ENCODE results near the gene RPS15.

RPS15 gene

DNA sequence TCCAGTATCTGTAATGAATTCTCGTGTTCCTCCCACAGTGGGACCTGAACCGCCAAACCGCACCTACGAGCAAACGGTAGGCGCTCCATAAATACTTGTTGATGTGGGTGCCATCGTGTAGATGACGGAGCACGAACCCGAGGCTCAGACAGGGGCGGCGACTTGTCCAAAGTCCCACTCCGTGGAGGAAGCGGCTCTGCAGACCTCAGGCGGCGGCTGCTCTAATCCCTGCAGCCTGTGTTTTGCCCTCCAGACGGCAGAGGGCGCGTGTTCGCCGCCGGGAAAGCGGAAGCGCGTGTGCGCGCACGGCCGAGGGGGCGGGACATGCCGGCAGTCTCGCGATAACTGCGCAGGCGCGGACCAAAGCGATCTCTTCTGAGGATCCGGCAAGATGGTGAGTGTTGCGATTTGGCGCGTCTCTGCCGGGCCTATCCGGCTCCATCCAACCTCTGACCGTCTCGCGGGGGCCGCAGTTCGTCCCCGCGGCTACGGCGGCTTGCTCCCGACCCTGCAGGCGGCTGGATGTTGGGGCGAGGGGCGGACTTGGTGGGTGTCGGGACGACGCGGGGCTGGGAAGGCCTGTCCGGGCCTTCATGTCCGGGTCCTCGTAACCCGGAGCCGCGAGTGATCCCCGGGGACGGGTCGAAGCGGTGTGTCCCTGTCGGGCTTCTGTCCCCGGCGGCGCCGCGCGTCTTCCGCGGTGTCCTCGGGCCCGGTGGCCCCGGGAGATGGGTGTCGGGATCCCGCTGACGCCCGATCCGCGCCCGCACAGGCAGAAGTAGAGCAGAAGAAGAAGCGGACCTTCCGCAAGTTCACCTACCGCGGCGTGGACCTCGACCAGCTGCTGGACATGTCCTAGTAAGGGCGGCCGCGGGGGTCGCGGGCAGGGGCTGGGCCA is at the start of gene RPS15:
Gene RPS15 (plus strand): TSS at position 362 of the 898 bp plus-strand sequence. CDS start 30 bp downstream, at position 392.
- TF ChIP-seq, protein P1, sequence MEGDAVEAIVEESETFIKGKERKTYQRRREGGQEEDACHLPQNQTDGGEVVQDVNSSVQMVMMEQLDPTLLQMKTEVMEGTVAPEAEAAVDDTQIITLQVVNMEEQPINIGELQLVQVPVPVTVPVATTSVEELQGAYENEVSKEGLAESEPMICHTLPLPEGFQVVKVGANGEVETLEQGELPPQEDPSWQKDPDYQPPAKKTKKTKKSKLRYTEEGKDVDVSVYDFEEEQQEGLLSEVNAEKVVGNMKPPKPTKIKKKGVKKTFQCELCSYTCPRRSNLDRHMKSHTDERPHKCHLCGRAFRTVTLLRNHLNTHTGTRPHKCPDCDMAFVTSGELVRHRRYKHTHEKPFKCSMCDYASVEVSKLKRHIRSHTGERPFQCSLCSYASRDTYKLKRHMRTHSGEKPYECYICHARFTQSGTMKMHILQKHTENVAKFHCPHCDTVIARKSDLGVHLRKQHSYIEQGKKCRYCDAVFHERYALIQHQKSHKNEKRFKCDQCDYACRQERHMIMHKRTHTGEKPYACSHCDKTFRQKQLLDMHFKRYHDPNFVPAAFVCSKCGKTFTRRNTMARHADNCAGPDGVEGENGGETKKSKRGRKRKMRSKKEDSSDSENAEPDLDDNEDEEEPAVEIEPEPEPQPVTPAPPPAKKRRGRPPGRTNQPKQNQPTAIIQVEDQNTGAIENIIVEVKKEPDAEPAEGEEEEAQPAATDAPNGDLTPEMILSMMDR (IDR thresholded peaks at IDR 0.05; ENCODE audit: insufficient read depth, low read length, poor library complexity, severe bottlenecking): peak; percentile 97
- H3K36me3 ChIP-seq (ENCODE audit: control insufficient read depth, insufficient read depth, low read length): peaks cover 37% of the 10 kb centered on the region
- H3K27me3 ChIP-seq (replicated peaks; ENCODE audit: control insufficient read depth, insufficient read depth, low read length): no peaks in the 10 kb centered on the region
- DNase-seq (ENCODE audit: extremely low read depth, insufficient read length): peak; percentile 97
- H3K4me3 ChIP-seq (replicated peaks; ENCODE audit: low read depth, low read length): peak within 1 kb of the TSS; percentile 80

DNA sequence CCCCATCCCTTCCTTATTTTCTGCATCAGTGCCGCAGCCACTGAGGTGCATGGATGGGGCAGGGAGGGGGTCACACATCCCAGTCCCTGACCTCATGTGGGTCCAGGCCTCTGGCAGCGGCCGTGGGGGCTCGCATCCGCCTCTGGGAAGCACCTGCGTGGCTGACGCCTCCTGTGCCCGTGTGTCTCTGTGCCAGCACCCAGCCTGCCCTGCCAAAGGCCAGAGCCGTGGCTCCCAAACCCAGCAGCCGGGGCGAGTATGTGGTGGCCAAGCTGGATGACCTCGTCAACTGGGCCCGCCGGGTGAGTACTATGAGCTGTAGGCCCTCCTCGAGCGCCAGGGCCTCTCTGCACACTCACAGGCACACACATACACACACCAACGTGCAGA is 49.6 kb upstream of the RPS15 start:
- DNase-seq (ENCODE audit: extremely low read depth, insufficient read length): no peak
- no peaks in the 10 kb centered on the region for H3K27me3 ChIP-seq (replicated peaks; ENCODE audit: control insufficient read depth, insufficient read depth, low read length)
- TF ChIP-seq, protein P1 (IDR thresholded peaks at IDR 0.05; ENCODE audit: insufficient read depth, low read length, poor library complexity, severe bottlenecking): no peak
- H3K36me3 ChIP-seq (ENCODE audit: control insufficient read depth, insufficient read depth, low read length): peaks cover 17% of the 10 kb centered on the region
- H3K4me3 ChIP-seq (replicated peaks; ENCODE audit: low read depth, low read length): no peak overlapping the region

DNA sequence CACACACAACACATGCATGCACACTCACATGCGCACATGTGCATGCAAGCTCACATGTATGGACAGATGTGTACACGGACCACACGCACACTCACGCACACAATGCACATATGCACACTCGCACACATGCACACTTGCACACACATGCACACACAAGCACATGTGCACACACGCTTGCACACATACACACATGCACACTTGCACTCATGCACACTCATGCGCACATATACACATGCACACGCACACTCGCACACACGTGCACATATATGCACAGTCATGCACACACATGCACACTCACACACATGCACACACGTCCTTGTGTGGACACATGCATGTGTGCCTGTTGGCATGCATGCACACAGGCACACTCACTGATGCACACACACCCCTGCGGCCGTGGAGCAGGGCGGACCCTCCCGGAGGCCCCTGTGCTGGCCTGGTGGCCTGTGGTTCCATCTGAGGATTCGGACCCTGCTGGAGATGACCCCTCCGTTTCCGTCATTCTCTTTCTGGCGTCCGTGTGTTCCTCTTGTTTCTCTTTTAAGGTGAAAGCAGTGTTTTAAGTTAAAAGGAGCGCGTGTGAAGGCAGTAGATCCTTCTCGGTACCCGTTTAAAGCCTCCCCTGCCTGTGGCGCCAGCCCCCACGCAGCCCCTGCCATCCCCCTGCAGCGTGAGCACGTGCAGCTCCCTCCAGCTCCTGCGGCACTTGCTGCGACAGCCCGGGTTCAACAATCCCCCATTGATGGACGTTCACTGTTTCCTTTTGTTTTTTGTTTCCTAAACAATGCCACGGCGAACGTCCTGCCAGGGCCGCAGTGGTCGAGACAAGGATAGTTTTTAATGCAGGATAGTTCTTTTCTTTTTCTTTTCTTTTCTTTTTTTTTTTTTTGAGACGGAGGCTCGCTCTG is 48.9 kb upstream of the RPS15 start:
- TF ChIP-seq, protein P1 (IDR thresholded peaks at IDR 0.05; ENCODE audit: insufficient read depth, low read length, poor library complexity, severe bottlenecking): no peak
- Histone ChIP-seq H3K27me3 (replicated peaks; ENCODE audit: control insufficient read depth, insufficient read depth, low read length) (no peaks in the 10 kb centered on the region), H3K36me3 (ENCODE audit: control insufficient read depth, insufficient read depth, low read length) (peaks cover 17% of the 10 kb centered on the region), H3K4me3 (replicated peaks; ENCODE audit: low read depth, low read length) (no peak overlapping the region)
- DNase-seq (ENCODE audit: extremely low read depth, insufficient read length): no peak

DNA sequence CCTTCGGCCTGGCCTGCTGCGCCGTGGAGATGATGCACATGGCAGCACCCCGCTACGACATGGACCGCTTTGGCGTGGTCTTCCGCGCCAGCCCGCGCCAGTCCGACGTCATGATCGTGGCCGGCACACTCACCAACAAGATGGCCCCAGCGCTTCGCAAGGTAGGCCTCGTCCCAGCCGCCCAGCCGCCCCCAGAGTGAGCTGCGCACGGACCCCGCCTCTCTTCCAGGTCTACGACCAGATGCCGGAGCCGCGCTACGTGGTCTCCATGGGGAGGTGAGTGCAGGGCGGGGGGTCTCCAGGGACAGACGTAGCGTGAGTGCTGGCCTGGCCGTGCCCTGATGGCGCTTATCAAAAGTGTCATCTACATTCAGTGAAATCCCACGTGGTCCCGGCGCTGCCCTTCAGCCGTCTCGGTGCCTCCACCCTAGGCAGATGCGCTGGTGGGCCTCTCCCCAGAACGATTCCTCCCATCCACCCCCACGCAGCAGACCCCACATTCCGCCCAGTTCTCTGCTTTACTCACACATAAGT is 47.2 kb upstream of the RPS15 start:
- TF ChIP-seq, protein P1 (IDR thresholded peaks at IDR 0.05; ENCODE audit: insufficient read depth, low read length, poor library complexity, severe bottlenecking): no peak
- no peaks in the 10 kb centered on the region for H3K27me3 ChIP-seq (replicated peaks; ENCODE audit: control insufficient read depth, insufficient read depth, low read length)
- no peak for DNase-seq (ENCODE audit: extremely low read depth, insufficient read length)
- no peak overlapping the region for H3K4me3 ChIP-seq (replicated peaks; ENCODE audit: low read depth, low read length)
- peaks cover 17% of the 10 kb centered on the region for H3K36me3 ChIP-seq (ENCODE audit: control insufficient read depth, insufficient read depth, low read length)

DNA sequence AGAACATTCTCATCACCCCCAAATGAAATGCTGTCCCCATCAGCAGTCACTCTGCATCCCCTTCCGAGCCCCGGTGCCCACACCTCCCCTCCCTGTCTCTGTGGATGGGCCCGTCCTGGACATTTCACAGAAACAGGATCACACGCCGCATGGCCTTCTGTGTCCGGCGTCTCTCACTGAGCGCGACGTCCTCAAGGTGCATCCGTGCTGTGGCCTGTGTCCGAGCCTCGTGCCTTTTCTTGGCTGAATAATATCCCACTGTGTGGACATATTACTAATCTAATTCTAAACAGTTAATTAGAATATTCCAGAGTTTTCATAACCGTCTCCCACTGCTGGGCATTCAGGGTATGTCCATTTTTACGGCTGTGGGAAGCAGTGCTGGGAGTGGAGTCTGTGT is 45.8 kb upstream of the RPS15 start:
- no peak overlapping the region for H3K4me3 ChIP-seq (replicated peaks; ENCODE audit: low read depth, low read length)
- peaks cover 17% of the 10 kb centered on the region for H3K36me3 ChIP-seq (ENCODE audit: control insufficient read depth, insufficient read depth, low read length)
- no peak for DNase-seq (ENCODE audit: extremely low read depth, insufficient read length)
- no peaks in the 10 kb centered on the region for H3K27me3 ChIP-seq (replicated peaks; ENCODE audit: control insufficient read depth, insufficient read depth, low read length)
- TF ChIP-seq, protein P1 (IDR thresholded peaks at IDR 0.05; ENCODE audit: insufficient read depth, low read length, poor library complexity, severe bottlenecking): no peak

Measured in GM06990 (cell line).